Smooth muscle cell of the brain vasculature (primary cell): ENCODE results near the gene SPOCK1.

Experiments
- DNase-seq: peaks from one replicate; pipeline ENCODE4 v3.0.0-alpha.2; 2012; ENCODE audit warnings: low read depth, low spot score

SPOCK1 gene

DNA sequence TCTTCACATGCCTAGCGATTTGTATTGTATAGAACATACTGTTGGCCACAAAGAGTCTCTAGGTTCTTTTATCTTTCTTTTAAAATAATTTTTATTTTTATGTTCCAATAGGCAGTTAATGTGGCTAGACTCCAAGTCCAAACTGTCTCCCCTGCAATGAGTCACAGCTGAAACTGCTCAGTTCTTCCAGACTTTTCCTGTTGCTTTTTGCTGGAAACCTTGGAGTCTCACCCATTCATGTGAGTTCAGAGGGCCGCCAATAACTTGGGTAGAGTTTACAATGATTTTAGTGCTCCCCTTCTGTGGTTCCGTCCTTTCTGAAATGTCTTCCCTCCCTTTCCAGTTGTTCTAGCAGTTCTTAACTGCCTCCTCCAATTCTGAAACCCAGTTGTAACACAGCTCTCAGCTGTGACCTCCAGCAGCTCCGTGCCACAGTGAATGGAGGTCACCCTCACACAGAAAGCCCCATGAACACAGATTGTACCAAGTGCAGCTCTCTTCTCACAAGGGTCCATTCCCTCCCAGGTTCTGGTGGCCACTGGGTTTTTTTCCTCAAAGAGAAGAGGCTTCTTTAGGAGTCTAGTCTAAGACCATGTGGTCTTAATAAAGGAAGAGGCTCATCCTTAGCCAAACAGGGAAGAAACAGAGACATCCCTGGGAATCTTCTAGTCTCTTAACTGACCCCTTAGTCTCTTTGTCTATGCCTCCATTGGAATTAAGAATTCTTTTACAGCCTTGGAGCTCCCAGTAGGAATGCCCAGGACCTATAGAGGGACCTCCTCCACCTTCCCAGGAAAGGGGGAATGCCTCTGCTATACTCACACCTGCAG is 198.5 kb downstream of the SPOCK1 start:
- no peak for DNase-seq

DNA sequence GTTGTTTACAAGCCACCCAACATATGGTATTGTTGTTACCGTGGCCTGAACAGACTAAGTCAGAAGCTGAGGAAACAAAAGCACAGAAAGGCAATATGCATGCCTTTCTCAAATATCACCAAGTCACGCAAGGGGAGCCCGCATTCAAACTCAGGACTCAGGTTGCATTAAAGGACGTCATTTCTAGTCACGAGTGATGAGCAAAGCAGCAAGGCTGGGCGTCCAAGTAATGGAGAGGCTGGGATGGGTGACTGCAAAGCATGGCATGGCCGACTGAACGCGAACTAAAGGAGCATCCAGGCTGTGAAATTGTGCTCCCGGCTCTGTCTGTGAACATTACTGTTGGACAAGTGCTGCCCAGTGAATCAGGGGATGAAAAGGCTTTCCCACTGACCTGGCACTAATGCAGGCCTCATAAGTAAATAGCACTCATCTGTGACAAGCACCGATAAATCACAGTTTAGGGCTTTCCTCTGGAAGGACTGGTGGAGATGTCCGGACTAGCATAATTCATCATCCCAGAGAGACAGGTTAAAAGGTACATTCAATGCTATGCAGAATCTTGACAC is 202.8 kb downstream of the SPOCK1 start:
- no peak for DNase-seq

DNA sequence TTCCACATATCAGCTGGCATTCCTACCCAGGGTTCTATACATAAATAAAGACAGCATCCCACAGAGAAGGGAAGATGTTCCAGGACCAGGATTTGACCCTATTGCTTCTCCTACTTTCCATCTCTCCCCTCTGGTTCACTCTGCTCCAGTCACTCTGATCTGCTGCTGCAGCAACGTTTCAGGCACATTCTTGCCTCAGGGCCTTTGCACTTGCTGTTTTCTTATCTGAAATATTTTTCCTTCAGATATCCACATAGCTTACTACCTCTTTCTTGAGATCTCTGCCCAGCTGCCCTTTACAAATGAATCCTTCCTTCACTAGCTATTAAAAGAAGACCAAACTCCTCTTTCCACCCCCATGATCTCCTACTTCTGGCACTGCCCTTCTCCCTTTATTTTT is 204.5 kb downstream of the SPOCK1 start:
- no peak for DNase-seq

DNA sequence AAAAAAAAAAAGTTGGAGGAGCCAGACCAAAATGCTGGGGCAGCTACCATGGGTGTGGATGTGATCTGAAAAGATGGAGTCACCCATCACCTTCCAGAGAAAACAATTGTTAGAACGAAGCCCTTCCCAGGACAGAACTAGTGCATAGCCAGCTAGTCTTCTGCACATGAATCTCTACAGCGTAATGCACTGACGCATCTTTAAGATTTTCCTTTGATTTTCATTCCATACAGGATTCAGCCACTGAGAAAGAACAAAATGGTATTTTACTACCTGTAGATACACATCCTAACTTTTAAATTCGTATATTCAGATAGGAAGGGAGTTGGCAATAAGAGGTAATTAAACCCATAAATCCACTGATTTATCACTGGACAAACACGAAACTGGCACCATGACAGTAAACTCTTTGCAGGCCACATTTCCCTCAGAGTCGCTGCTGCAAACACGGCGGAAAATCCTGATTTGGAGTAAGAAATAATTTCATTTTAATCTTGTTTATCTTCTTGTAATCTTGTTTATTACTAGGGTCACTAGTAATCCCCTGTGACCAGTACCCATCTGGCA is 206.6 kb downstream of the SPOCK1 start:
- DNase-seq, result no peak

DNA sequence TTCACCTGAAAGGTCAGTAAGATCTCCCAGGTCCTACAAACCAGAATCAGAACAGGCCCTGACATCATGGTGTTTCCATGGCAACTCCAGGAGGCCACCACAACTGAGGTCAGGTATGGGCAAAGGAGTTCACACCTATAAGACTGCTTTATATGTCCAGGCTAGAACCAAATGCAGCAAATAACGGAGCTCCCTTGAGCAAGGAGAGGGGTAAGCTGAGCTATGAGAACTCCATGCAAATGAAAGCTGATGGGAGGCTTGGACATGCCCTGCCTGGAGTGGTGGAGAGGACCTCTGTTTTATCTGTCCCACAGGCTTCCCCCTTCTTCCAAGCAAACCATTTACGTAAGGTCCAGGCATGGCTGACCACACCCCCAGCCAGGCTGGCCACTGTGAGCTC is 207.7 kb downstream of the SPOCK1 start:
- DNase-seq, result no peak

DNA sequence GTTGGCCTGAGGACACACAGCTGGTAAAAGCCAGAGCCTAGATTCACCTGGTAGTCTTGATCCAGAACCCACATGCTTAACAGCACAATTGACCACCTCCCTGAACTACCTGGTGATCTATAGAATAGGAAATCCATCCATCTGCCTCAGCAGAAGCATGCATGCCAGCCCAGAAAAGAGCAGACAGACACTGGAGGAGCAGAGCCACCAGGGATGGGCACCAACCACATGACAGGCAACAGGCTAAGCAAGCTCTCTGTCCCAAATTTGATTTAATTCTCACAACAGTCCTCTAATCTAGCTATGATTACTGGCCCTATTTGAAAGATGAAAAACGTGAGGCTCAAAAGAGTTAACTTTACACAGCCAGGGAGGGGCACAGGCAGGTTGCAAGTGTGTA is 208.1 kb downstream of the SPOCK1 start:
- no peak for DNase-seq

DNA sequence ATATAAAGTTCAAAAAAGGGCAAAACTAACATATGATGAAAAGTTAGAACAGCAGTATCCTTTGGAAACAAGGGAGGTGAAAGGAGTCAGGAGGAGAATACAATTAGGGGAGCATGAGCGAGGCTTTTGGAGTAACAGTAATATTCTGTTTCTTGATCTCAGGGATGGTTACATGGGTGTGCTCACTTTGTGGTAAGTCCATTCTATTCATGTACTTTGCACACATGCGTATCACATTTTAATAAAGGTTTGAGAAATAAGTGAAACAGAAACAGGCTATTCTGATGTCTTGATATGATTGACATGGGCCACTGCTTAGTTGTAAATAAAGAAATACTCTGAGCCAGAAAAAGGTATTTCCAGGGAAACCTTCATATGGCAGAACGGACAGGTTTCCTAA is 208.8 kb downstream of the SPOCK1 start:
- DNase-seq, result no peak

DNA sequence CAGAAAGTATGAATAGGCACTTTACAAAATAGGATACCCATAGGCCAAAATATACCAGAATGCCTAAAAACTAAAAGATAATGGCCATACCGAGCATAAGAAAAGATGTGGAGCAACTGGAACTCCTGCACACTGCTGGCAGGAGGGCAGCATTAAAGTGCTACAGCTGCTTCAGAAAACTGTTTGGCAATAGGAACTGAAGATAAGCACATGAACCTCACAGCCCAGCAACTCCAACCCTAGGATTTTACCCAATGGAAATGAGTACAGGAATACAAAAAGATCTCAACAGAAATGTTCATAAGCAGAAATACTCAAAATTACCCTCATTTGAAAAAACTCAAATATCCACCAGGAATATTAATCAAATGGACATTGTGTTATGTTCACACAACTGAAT is 209.3 kb downstream of the SPOCK1 start:
- DNase-seq, result no peak

DNA sequence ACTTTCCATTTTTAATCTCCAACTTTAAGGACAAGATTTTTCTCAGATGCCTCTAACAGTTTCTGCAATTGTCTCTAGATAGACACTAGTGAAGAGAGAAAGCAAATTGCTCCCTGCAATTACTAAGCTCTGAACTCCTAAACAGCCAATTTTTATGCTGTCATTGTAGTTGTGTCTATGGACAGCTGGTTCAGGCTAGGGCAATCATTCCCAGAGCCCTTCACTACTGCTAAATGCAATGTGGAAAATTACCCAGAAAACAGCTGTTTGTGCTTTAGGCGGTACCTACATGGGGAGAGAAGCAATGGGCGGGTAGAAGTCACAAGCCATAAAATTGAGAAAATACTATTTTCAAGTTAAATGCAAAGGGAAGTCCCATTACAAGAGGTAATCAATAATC is 211.6 kb downstream of the SPOCK1 start:
- DNase-seq, result no peak

DNA sequence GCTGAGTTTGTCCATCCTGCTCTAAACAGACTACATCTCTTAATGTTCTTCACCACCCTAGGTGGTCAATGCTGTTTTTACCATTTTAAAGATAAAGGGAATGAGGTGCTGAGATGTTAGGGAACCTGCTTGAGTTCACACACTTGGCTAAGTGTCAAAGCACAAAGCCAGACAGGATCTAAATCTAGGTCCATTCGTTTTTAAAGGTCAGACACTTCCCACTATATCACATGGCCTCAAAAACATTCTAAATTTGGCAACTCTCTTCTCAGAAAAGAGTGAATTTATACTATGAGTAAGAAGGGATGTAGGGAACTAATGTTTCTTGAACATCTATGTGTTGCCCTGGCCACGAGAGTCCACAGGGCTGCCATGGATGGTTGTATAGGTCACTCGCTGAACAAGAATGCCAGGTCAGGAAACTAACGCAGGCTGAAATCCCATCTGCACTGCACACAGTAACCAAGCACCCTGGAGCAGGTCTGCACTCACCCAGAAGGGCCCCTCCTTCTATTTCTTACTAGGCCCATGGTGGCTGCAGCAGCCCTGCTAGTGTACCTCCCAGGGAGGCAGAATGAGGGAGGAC is 213.0 kb downstream of the SPOCK1 start:
- DNase-seq, result no peak

DNA sequence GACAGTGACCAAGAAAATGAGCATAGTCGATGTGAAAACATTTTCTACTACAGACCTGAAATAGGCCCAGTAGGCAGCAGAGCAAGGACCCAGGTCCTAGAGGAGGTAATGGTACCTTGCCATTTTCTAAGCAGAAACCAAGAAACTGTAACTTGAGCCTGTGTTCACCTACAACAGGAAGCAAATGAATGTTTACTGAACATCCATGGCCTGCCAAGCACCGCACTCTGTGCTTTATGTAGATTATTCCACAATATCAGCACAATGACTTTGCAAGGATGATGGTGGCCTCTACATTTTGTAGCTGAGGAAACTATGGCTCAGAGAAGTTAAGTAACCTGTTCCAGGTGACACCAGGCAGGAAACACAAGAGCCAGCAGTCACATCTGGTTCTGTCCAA is 215.3 kb downstream of the SPOCK1 start:
- DNase-seq, result no peak

DNA sequence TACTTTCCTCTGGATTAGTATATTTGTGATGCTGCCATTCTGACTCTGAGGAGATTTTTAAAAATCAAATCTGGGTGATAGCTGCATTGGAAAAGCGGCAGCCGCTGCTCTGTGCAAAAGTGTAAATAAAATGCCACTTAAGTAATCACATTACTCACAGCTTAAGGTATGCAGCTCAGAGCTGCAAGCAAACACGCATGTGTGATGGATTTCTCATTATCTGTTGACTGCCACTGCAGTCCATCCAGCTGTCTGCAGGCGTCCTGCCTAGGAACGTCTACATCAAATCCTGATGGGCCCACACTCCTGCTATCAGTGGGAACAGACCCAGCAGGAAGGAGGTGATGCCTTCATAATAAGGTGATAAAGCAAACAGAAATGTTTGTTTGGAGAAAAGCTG is 216.9 kb downstream of the SPOCK1 start:
- no peak for DNase-seq

DNA sequence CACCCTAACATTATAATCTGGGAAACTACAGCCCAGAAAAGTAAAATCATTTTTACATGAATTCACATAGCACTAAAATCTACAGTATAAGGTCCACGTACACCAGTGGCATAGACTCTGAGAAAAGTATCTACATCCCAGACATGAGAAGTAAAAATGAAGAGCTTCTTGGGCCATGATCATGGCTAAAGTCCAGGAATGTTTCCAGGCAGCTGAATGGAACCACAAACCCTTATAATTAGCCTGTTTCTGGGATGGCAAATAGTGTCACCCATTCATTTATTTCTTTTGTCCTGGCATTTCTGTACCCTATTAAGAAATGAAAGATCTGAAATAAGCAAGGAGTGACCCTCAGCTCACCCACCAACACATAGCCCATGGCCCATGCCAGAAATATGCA is 217.9 kb downstream of the SPOCK1 start:
- no peak for DNase-seq

DNA sequence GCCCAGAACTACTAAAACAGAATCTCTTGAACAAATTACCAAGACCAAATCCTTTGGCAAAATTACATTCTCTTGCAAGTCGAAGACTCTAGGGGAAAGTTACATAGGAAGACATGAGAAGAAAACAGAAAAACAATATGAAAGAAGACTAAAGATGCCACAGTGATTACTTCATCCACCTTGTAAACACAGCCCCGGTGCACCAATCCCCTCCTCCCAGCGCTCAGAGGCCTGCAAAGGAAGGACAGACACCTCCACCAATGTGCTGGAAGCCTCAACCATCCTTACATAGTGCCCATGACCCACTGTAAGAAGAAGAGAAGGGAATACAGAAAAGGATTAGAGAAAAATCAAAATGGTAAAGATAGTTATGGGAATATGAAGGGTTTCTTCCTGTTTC is 218.5 kb downstream of the SPOCK1 start:
- no peak for DNase-seq

DNA sequence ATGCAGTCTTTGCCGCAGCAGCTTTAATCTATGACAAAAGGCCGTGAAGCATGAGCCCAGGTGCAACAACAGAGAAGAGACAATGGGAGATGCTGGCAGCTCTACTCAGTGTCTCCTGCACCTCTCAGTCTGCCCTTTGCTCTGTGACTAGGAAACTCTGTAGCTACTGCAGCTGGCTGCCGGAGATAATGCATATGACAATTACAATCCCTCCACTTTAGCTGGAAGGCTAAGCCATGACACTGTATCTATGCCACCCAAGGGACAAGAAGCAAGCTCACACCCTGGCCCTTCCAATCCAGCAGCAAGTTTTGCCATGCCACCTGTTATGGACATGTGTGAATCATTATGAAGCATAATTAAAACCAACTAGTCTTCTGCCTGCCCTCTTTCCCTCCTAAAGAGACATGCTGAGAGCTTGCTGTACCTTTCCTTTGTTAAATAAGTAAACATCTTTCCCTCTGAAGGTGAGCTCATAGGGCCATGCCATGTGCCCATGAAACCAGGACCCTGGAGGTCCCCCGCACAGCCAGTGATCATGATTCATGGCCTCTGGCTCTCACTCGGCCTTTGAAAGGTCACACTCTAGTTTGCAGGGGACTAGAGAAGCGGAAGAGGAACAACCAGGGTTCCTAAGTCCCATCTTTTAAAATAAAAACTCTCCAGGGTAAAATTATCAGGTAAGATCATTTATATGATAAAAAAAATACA is 219.4 kb downstream of the SPOCK1 start:
- DNase-seq, result no peak

DNA sequence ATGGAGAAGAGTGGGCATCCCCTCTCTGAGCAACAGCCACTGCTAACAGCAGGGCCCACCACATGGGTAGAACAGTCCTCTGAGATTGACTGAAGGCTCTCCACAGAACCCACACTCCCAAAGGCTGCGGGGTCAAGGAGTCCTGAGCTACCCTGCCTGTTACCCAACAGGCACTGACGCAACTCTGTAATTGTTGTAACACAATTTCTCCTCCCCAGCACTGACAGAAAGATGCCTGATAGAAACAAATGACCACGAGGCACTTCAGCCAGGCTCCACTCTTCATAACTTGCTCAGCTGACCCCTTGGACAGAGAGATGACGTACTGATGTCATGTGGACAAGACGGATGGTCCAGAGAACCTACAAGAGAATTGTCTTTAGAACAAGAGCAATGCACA is 220.7 kb downstream of the SPOCK1 start:
- no peak for DNase-seq

DNA sequence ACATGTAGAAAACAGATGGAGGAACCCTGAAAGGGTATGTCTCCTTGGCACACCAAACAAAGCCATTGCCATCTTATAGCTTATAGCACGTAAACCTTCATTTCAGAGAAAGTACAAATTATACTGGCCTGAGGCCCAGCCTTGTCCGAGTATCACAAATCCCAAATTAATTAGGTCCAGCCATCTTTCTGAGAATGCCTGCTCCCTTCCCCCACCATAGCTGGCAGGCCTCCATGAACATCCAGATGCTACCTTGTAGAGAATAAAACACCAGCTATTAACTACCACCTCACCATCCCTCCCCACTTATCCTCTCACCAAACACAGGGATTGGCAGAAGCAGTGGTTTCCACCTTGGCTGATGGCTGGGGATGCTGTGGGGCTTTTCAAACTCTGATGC is 224.0 kb downstream of the SPOCK1 start:
- DNase-seq, result no peak

DNA sequence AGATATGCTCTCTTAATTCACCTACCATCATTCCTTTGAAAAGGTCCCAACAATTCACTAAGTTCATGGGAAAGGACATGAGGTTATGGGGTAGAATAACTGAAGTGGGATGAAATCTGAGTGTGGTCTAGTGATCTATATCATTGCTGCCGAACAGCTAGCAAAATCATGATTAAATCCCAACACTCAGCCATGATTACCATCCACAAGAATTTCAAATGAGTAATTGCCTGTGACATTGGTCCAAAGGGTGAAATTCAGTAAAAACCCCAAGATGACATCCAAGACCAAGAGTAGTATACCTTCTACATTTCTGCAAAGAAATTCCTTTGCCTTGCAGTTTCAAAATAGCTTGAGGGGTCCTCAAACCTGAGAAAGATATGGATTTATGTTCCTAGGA is 225.6 kb downstream of the SPOCK1 start:
- DNase-seq, result no peak

DNA sequence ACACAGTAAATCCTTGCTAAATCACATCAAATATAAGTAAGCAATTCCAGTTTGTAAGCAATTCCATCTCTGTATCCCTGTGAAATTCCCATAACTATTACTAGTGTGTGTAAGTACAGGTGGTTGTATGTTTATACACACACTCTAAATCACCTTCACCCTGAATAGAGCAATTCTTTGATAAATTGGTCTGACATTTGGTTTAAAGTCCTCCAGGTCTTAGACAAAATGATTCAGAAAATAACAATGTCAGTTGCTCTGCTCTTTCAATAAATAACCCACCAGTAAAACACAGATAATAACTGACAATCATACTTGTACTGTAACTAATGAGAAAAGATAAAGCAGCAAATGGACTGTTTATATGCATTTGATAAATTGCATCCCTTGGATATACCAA is 226.3 kb downstream of the SPOCK1 start:
- DNase-seq, result no peak

DNA sequence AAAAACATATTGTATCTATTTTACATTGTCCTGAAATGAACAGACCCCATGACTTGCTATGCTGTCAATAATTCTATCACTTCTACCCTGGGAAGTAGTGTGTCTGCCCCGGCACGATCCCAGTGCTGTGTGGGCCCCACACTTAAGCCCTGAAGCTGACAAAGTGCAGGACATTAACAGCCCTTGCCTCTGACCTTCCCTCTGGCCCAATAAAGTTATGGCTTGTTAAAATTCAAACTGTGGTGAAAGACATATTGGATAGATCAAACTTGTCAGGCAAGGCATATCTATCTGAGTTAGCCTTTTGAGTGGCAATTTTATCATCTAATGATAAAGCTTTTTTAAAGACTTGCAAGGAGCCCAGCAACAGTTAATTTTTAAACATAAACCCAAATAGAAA is 229.2 kb downstream of the SPOCK1 start:
- no peak for DNase-seq

DNA sequence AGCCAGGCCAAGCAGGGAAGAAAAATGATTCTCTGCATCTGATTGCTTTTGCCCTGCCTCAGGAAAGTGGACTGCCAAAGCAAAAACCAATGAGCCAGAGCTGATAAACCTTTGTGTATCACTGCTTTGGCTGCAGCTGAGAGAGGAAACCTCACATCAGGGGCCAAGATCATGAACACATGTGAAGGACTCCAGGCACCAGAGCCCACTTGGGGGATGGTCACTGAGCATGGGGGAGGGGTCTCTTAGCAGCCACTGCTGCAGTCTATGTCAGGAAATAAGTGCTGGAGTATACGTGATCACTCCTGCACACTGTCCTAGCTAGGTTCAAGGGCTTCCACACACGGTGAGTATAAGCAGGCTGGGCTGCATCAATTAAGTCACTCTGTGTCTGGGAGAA is 229.9 kb downstream of the SPOCK1 start:
- no peak for DNase-seq

DNA sequence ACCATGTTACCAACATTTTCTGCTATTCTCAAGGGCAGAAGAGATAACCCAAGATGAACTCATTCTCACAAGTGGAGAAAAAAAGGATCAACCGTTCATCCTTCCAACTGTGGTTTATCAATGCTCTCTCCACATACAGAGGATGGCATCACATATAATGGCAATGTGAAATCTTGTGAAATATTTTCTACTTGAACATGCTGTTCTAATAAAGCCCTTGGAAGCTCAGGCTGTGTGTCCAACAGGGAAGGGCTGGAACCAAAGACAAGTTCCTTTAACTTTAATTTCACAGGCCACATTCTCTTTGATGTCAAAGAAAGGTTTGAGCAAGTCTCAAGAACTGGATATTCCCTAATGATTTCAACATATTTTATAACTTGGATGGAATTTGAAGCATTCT is 230.5 kb downstream of the SPOCK1 start:
- no peak for DNase-seq
